Measurements from ENCODE around the gene GPR35. TPM values are rescaled to one million over a fixed set of nuclear protein-coding genes. Genes with fewer than 3 reads are reported as not detected.

The GPR35 gene
- total and polyA plus RNA-seq, 2 of the 13 experiments (the other 11 are each of a cell fraction or from before 2014, with no cell fraction given): 27.1 to 44.2 TPM

- TF ChIP-seq ZNF512 (CRISPR knock-in tag; IDR thresholded peaks at IDR 0.05) (no peak), RXRB (CRISPR knock-in tag; IDR thresholded peaks at IDR 0.05; ENCODE audit: borderline replicate concordance) (no peak), MXD3 (CRISPR knock-in tag; IDR thresholded peaks at IDR 0.05) (no peak), SAFB2 (CRISPR knock-in tag; IDR thresholded peaks at IDR 0.05; ENCODE audit: borderline replicate concordance, low read depth) (0 out of 2 replicates have a peak, but pooled peaks have one; percentile 16), HINFP (CRISPR knock-in tag; IDR thresholded peaks at IDR 0.05; ENCODE audit: low read depth) (no peak), GPBP1L1 (CRISPR knock-in tag; IDR thresholded peaks at IDR 0.05) (no peak), ZNF253 (CRISPR knock-in tag; IDR thresholded peaks at IDR 0.05; ENCODE audit: borderline replicate concordance) (0 out of 2 replicates have a peak, but pooled peaks have one; percentile 32)
- no peak overlapping the region for H3K4me3 ChIP-seq (replicated peaks in 1 of 3; ENCODE audit: insufficient read depth in 1 of 3, low read depth in 2 of 3, low read length in 3 of 3)
- intact Hi-C loops (cut with micrococcal nuclease; ENCODE audit: unreplicated experiment) (no loop called here), in situ Hi-C loops (cut with HindIII; ENCODE audit: extremely low pct_ligation_motif_present, low pct_unique_long_range_greater_than_20kb) (no loop called here)
- ATAC-seq (no peak), DNase-seq (ENCODE audit: low spot score) (no peak), FAIRE-seq (no peak)
- H3K4me1 ChIP-seq (ENCODE audit: insufficient read depth, low read length): peaks cover 47% of the 10 kb centered on the region
- CTCF ChIA-PET (ENCODE audit: low intra/inter-chr PET ratio, low total read pairs): no interaction called here
- no peak overlapping the region for H3K4me2 ChIP-seq (ENCODE audit: low read depth, low read length)
- no peak overlapping the region for H3K9ac ChIP-seq (ENCODE audit: insufficient read depth, low read depth, low read length)
- H3K27ac ChIP-seq (ENCODE audit: extremely low read length, insufficient read depth, low read length): no peak overlapping the region
- H4K20me1 ChIP-seq (ENCODE audit: insufficient read depth, low read length): no peaks in the 10 kb centered on the region
- peaks cover 12% of the 10 kb centered on the region for H3K9me3 ChIP-seq (ENCODE audit: low read length)
- H2AFZ ChIP-seq (ENCODE audit: low read length): no peak overlapping the region
- H3K27me3 ChIP-seq (ENCODE audit: control insufficient read depth in 1 of 2, insufficient read depth in 2 of 2, low read length in 2 of 2): no peaks in the 10 kb centered on the region
- WGBS (ENCODE audit: low lambda C conversion rate): 79% methylated on average over 2 of the region's 7 CpGs
- no peaks in the 10 kb centered on the region for H3K79me2 ChIP-seq (ENCODE audit: insufficient read depth, low read length)
- H3K36me3 ChIP-seq (replicated peaks in 1 of 2; ENCODE audit: control insufficient read depth in 1 of 2, insufficient read depth in 2 of 2, low read length in 2 of 2): no peaks in the 10 kb centered on the region; a peak in 2 of 5 replicates
- no TSS peak for BruUV-seq (replicated peaks)
- POLR2A ChIA-PET: interaction anchor here (0.9 kb wide), 1 partner anchor 24 kb away, joined by 3 read pairs; no protein-coding TSS in a partner anchor
Measured at GRCh38 chr2:240628507-240628807, 3.2 kb downstream of the GPR35 start.
